ENCODE data around the gene MEDAG.

GRCh38 chr13:30884543-30884942 lies 21.5 kb upstream of the MEDAG start:
- TF ChIP-seq POLR2A (IDR thresholded peaks at IDR 0.05; ENCODE audit: low read length) (no peak), GATA1 (IDR thresholded peaks at IDR 0.05; ENCODE audit: low read depth, low read length) (no peak)
